SK-MEL-5 (cell line): ENCODE data around the gene ZBTB7B. TPM values are rescaled to one million over a fixed set of nuclear protein-coding genes. Genes with fewer than 3 reads are reported as not detected.
A peak's percentile ranks its signal among the peaks of the same experiment; 100 is the strongest.
"Not testable (repeated sequence)": the region's sequence is repeated elsewhere in the genome, so short reads cannot be mapped to it uniquely, and the experiment has no call there.

Experiments used
- DNase-seq: peaks from one replicate; pipeline ENCODE4 v3.0.0-alpha.2; 2016; ENCODE audit warnings: low read depth, low spot score
- in situ Hi-C: cut with HindIII; loops from 2 replicates; pipeline ENCODE4 v1.10.0; 2016; ENCODE audit warnings: low sequenced_read_pairs, high pct_unique_total_duplicates, low pct_unique_long_range_greater_than_20kb
- total RNA-seq: library from RNA; depleted of rRNA; stranded (reverse); fragments of >200 nt; shearing (Covaris generic); gene quantifications from 2 replicates; pipeline ENCODE4 v1.2.3, GENCODE V29; 2014

Gene ZBTB7B
- total RNA-seq, 1 experiment from 2014 or later: 29.1 TPM

DNA sequence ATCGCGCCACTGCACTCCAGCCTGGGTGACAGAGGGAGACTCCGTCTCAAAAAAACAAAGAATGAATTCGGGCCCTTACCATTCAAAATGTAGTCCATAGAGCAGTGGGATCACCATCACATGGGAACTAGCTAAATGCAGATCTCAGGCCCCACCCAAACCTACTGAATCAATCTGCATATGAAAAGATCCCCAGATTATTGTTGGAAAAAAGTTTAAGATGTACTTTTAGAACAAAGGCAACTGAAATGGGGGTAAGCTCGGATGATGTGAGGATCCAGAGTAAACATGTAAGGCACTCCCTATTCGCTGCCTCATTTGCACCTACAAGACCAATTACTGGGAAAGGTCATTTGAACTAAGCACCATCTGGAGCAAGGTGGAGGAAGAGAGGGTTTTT lies 20.3 kb upstream of the ZBTB7B start:
- DNase-seq: no peak
- in situ Hi-C loops: no loop called here

DNA sequence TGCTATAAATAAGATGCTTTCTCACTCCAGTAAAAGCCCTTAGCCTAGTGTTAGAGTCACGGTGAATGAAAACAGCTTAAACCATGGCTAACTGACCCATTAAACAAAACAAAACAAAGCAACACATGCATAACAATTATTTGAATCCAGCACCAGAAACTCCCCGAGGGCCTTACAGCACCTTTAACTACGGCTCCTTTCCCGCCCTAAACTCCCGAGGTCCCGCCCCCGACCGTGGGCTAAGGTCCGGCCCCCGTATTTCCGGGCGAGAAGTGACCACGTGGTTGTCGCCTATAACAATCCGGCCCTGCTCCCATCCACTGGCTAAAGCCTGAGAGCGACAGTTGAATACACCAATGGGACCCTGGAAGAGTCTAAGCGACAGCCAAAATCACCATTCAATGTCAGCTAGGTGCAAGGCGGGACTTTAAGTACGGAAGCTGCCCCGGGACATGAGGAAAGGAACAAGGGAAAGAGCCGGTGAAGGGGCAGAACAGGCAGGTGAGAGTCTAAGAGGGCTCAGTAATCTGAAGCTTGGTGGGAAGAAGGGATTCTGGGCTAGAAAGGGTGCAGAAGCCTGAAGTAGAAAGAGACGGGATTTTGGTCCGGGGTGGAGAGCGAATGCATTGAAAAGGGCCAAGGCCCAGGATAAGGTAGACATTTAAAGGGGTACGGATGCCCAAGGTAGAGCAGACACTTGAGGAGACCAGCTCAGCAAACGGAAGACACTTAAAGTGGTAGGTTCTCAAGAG lies 19.5 kb upstream of the ZBTB7B start, which contains the start of gene FLAD1:
TSS of gene FLAD1 (plus strand) at position 448 of the 752 bp plus-strand sequence. CDS start 351 bp downstream, outside the sequence.
- peak; percentile 100 for DNase-seq
- in situ Hi-C loops: no loop called here

DNA sequence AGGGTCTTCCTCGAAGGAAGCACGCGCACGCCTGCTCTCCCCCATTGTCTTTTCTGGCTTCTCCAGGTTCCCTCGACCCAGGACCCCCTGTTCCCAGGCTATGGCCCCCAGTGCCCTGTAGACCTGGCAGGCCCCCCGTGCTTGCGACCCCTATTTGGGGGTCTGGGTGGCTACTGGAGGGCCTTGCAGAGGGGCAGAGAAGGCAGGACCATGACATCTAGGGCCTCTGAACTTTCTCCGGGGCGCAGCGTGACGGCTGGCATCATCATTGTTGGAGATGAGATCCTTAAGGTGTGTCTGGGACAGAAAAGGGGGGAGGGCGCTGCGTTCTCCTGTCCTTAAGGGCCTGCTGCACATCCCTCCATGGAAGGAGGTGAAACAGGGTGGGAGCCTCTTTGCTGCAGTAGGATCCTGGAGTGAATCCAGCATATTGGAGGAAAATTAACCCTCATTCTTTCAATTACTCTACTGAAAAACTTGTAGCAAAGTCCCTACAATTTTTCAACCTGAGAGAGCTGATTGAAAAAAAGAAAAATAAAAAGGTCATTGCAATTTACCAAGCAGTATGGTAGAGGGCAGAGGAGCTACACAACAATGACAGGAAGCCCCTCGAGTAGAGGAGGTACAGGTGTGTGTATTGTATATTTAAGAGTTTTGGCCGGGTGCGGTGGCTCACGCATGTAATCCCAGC lies 18.7 kb upstream of the ZBTB7B start:
- in situ Hi-C loops: no loop called here
- DNase-seq: no peak

- DNase-seq, in situ Hi-C loops: not testable (repeated sequence)
Measured at GRCh38 chr1:154986736-154987135, 15.9 kb upstream of the ZBTB7B start.

- no peak for DNase-seq
- in situ Hi-C loops: no loop called here
Measured at GRCh38 chr1:154987326-154987725, 15.3 kb upstream of the ZBTB7B start.

GRCh38 chr1:154988058-154988954 lies 14.3 kb upstream of the ZBTB7B start:
- no peak for DNase-seq
- in situ Hi-C loops: no loop called here

DNA sequence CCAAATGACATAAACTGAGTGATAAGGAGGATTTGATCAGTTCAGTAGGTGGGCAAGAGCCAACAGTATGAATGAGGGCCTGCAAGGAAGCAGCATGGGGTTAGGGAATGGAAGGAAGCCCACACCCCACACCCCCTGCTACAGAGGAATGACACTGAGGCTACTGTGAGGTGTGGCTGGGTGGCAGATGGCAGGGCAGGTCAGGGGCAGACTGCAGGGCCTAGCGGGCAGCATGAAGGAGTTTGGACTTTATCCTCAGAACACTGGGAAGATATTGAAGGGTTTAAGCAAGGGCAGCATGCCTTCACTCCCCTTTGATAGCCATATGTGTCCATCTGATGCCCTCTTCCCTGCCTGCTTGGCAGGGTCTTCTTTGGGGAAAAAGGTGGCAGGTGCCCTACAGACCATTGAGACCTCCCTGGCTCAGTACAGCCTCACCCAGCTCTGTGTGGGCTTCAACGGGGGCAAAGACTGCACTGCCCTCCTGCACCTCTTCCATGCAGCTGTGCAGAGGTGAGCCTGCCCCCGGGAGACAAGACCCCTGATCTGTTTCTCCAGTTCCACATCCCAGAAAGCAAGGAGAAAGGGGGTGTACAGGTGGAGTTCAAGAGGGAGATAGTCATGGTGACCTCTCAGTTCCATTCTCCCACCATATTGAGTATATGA lies 13.3 kb upstream of the ZBTB7B start:
- DNase-seq: no peak
- in situ Hi-C loops: no loop called here

DNA sequence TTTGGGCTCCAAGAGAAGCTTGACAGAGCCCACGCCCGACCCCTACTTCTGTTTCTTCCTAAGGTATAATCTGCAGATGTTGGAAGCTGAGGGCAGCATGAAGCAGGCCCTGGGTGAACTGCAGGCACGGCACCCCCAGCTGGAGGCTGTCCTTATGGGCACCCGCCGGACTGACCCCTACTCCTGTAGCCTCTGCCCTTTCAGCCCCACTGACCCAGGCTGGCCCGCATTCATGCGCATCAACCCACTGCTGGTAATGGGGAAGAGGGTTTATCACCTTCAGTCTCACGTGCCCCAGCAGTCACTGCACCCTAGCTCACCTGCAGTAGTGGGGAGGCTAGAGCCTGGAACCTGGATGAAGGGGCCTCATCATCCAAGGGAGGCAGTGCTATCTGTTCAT lies 12.3 kb upstream of the ZBTB7B start:
- DNase-seq: no peak
- in situ Hi-C loops: no loop called here

DNA sequence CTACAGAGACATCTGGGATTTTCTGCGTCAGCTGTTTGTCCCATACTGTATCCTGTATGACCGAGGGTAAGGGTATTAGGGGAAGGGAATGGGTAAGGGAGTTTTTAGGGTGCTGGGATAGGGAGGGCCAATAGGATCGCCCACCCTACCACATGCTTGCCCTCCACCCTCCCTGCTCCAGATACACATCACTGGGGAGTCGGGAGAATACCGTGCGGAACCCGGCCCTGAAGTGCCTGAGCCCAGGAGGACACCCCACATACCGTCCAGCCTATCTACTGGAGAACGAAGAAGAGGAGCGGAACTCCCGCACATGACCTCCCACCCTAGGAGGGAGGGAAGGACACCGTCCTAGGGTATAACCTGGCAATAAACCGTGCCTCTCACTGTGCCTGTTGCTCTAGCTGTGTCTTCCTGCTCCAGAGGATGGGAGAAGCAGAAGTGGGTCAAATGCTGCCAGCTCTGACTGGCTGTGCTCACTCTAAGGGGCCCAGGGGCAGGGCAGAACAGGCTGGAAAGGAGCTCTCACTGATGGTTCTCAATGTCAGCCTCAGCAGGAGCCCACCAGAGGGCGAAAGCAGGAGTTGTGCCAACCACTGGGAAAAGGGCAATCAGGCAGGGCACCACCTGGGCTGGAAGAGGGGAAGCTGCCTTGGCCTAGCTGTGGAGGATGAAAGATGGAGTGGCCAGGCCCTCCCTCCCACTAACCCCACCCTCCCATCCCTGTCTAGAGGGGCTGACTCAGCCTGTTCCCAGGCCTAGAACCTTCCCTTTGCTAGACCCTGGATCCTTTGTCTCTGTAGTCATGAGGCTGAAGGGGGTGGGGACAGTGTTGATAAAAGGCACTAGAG lies 9.7 kb upstream of the ZBTB7B start:
- peak; percentile 71 for DNase-seq
- in situ Hi-C loops: no loop called here

DNA sequence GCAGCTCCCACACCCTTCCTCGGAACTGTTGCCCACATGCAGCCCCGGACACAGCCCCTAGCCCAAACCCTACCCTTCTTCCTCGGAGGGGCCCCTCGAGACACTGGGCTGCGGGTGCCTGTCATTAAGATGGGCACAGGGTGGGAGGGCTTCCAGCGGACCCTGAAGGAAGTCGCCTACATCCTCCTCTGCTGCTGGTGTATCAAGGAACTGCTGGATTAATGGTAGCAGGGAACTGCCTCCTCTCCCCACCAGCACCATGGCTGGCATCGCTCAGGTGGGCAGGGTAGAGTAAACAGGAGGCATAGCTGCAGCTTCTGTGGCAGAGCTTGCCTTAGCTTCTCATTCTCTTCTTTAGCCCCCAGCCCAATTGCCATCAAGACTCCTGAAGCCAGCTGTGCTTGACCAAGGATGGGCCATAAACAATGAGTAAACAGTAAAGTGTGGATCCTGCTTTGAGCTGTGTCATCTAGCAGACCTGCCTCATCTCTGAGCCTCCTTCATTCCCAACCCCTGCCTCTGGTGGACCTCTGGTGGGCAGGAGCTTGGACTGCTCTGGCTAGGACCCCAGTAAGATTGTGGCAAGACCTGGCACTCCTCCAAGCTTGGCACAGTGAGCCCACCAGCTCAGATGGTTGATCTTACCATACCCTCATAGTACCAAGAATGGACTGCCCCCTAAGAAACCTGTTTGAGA lies 8.9 kb upstream of the ZBTB7B start, which contains the start of gene LENEP:
TSS of gene LENEP (plus strand) at position 15 of the 697 bp plus-strand sequence. CDS start at position 37, 22 bp downstream.
- in situ Hi-C loops: no loop called here
- no peak for DNase-seq

DNA sequence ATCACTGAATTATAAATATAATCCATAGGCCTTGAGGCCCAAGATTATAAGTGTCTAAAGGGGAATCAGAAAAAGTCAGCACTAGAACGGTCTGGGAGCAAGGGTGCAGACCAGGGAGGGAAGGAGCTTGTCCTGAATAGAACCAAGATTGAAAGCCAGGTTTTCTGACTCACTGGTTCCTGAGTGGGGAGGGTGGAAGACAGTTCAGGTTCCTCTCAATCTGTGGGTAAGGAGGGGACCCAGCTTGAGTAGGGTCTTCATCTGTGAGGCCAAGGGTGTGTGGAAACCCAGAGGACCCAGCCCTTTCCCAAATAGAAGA lies 8.4 kb upstream of the ZBTB7B start:
- in situ Hi-C loops: no loop called here
- DNase-seq: no peak

DNA sequence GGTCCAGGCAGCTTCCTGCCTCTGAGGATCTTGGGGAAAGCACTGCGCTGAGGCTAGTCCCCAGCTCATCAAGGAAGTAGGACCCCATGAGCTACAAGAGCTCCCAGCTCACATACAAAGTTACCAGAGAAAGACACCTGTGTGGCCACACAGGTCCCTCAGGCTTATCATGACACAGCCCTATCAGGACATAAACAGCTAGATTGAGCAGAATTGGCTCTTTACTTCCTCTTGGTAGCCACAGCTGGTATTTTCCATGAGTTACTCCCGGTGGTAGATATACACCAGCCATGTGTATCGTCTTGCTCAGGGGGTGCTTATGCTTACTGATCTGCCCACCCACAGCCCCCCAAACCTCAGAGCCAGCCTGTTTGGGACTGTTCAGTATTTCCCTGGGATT lies 8.0 kb upstream of the ZBTB7B start:
- in situ Hi-C loops: no loop called here
- no peak for DNase-seq

- in situ Hi-C loops: not testable (repeated sequence)
- DNase-seq: peak; percentile 92
Measured at GRCh38 chr1:154995301-154995983, 7.2 kb upstream of the ZBTB7B start.

GRCh38 chr1:154996966-154997701 lies 5.5 kb upstream of the ZBTB7B start:
- in situ Hi-C loops: no loop called here
- no peak for DNase-seq

- in situ Hi-C loops: no loop called here
- DNase-seq: peak; percentile 43
Measured at GRCh38 chr1:154998201-154998780, 4.3 kb upstream of the ZBTB7B start.
